ENCODE results near the gene LTN1.

DNA sequence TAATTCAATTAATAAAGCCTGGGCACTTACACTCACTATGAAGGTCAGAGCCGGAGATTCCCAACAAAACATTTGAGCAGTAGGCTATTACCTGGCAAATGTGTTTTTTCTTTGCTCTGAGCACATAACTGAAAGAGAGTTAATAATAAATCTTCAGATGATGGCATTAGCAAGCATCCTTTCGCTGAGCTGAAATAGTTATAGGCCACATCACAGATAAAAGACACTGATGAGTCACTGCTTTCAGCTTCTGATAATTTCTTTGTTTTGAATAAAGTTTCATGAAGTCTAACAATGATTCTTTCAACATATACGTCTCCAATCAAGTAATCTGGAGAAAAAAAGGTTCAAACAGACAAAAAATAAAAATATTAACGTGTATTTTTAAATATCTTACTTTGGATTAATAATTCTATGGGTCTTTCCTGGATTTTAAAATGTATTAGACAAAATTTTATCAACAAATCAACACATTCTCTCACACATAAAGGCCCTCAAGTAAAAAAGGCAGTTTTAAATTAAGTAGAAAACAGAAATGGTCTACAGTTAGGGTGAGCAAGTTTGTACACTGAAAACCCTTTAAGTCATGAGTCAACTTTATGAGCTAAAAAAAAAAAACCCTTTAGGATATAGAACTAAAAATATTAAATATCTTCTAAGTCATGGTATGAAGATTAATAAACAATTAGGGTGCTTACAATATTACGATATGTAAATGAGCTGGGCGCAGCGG lies 33.1 kb downstream of the LTN1 start:
- TF ChIP-seq EZH2 (IDR thresholded peaks at IDR 0.05; ENCODE audit: insufficient read depth, low read length): no peak
- TF ChIP-seq, protein P1, sequence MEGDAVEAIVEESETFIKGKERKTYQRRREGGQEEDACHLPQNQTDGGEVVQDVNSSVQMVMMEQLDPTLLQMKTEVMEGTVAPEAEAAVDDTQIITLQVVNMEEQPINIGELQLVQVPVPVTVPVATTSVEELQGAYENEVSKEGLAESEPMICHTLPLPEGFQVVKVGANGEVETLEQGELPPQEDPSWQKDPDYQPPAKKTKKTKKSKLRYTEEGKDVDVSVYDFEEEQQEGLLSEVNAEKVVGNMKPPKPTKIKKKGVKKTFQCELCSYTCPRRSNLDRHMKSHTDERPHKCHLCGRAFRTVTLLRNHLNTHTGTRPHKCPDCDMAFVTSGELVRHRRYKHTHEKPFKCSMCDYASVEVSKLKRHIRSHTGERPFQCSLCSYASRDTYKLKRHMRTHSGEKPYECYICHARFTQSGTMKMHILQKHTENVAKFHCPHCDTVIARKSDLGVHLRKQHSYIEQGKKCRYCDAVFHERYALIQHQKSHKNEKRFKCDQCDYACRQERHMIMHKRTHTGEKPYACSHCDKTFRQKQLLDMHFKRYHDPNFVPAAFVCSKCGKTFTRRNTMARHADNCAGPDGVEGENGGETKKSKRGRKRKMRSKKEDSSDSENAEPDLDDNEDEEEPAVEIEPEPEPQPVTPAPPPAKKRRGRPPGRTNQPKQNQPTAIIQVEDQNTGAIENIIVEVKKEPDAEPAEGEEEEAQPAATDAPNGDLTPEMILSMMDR (IDR thresholded peaks at IDR 0.05; ENCODE audit: insufficient read depth, low read depth, low read length): no peak

Measured in astrocyte (in vitro differentiated cells and primary cell).